ENCODE measurements around the gene CLVS2.

CLVS2 gene

DNA sequence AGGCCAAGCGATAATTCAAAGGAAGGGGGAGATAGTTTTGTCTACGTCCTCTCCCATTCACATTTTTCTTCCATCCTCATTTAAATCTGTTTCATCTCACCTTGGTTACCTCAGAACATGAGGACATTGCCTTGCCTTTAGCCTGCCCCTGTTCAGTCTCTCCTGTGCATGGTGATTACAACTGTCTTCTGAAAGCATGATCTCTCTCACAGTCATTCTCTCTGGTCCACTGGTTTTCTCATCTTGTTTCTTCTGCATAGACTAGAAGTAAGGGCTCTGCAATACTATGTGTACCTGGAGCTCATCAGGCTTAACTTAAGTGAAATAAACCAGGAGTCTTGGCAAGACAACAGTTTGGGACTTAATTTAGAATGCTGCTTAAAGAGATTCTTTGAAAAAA, 31.4 kb downstream of the CLVS2 start:
- DNase-seq (ENCODE audit: low read depth) = no peak

DNA sequence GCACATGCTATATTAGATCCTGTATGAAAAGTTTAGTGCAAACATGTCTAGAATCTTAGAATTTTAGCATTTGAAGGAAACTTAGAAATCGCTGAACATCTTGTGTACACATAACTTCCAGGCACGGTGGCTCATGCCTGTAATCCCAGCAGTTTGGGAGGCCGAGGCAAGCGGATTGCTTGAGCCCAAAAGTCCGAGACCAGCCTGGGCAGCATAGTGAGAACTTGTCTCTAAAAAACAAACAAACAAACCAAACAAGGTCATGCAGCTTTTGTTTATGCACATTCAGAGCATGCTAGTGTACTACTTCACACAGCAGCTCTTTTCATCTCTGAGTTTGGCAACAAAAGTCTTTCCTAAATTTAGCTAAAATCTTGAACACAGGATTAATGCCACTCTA, 32.2 kb downstream of the CLVS2 start:
- DNase-seq (ENCODE audit: low read depth) = no peak

- DNase-seq (ENCODE audit: low read depth) = no peak
Observed at GRCh38 chr6:123030282-123030681, 34.2 kb downstream of the CLVS2 start.

DNA sequence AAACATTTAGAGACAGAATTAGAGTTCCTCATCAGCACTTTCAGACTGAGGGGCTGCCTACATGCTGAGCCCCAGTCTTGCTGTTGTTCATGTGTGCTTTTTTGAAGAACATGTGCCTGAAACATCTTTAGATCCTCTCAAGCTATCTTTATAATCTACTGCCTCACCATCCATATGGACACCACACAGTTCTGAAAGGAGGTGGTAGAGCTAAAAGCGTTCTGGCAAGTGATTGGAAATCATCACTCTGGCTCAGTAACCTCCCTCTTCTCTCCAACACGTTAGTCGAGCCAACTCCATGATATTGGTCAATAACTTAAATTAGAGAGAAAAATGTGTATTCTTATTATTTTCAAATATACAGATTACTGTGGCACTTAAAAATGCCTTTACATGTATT, 40.6 kb downstream of the CLVS2 start:
- DNase-seq (ENCODE audit: low read depth) = no peak

- DNase-seq (ENCODE audit: low read depth) = no peak
Observed at GRCh38 chr6:123039431-123039830, 43.4 kb downstream of the CLVS2 start.

DNA sequence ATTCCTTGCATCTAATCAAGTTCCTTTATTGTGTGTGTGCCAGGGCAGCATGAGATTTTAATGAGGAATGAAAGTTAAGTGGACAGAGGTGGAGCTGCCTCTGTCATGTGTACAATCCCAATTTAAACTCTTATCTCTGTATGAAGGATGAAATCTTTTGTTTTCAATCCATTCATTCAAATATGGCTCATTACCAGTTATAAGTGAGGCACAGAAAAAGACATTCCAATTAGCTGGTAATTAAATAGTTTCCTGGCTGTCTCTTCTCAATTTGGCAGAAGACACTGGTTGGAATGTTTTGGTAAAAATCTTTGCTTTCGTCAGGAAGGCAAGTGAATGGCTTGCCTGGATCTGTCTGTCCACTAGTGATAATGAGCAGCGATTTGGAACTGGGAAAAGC, 46.4 kb downstream of the CLVS2 start:
- no peak for DNase-seq (ENCODE audit: low read depth)

- no peak for DNase-seq (ENCODE audit: low read depth)
Observed at GRCh38 chr6:123044341-123044860, 48.4 kb downstream of the CLVS2 start.

DNA sequence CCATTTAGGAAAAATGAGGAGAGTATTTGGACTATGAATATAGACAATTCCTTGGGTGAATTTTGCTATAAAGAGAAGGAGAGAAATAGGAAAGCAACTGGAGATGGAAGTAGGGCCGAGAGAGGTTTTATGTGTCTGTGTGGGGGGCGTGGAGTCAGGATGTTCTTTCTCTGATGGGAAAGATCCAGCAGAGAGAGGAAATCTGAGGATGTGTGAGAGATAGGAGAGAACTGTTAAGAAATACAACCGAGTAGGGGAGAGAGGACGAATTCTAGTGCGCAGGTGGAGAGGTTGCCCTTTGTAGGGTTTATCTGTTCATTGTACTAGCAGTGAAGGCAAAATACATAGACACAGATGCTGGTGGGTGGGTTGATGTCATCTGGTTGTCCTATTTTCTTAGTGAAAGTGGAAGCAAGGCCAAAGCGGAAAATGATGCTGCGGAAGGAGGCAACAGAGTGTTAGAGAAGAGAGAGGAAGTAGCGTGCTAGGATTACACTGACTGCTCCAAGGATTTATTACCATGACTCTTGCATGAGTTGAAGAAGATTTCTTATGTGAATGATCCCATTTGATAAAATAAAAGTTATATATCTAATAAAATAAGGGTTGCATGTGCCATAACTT, 57.7 kb downstream of the CLVS2 start:
- no peak for DNase-seq (ENCODE audit: low read depth)

DNA sequence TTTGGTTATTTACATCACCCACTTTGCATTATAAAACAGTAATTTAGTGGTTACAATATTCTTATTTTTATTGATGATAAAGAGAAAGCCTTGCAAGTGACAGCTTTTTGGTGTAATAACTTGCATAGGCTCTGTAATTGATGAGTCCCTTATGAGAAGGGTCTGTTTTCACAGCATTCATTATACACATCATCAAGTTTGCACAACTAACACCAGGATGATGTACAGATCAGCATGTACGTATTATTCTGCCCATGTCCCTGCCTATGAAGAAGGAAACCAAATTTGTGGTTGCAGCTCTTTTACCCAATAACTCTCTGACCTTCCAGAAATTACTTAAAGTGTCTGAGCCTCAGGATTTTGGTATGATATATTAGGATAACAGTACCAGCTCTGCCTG, 59.2 kb downstream of the CLVS2 start:
- DNase-seq (ENCODE audit: low read depth) = no peak

GRCh38 chr6:123062670-123063069, 66.6 kb downstream of the CLVS2 start:
- DNase-seq (ENCODE audit: low read depth) = no peak

GRCh38 chr6:123064038-123064437, 68.0 kb downstream of the CLVS2 start:
- no peak for DNase-seq (ENCODE audit: low read depth)

DNA sequence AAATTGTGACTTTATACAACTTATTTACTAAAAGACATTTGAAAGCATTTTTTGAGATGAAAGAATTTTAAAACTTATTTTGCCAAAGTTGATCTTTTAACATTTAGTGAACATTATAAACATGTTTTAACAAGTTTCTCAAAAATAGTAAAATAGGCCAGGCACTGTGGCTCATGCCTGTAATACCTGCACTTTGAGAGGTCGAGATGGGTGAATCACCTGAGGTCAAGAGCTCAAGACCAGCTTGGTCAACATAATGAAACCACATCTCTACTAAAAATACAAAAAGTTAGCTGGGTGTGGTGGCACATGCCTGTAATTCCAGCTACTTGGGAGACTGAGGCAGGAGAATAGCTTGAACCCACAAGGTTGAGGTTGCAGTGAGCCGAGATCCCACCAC, 78.6 kb downstream of the CLVS2 start:
- DNase-seq (ENCODE audit: low read depth) = no peak

- no peak for DNase-seq (ENCODE audit: low read depth)
Observed at GRCh38 chr6:123085403-123085802, 89.4 kb downstream of the CLVS2 start.

DNA sequence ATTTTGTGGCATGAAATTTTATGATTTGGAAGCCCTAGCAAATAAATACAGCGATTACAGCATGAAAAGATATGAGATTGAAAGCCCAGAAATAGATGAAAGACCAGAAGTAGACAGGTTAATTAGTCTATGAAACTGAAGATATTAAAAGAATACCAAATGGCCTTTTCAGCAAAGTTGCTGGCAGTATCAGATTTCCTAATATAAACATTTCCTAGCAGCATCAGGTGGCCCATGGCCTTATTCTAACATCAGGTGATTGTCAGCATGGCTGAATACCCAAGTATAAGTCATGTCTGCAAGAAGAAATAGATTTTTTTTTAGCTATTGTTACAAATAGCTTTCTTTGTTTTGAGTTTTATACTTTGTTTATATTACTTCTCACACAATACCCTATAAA, 93.2 kb downstream of the CLVS2 start:
- no peak for DNase-seq (ENCODE audit: low read depth)

- no peak for DNase-seq (ENCODE audit: low read depth)
Observed at GRCh38 chr6:123091091-123091895, 95.3 kb downstream of the CLVS2 start.

DNA sequence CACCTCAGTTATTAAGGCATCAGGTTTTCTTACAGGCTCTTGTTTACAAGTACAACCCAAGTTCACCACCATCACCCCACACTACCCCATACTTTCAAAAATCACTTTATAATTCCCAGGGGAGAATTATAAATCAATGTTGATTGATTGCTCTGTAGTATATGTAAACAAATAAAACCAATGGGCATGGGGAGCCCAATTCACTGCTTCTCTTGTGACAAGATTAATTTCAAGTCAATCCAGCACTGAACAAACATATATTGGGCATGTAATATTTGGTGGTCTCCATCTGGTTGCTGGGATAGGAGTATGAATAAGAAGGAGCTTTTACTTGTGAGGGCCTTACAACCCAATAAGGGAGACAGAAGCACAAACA, 95.8 kb downstream of the CLVS2 start:
- no peak for DNase-seq (ENCODE audit: low read depth)

- no peak for DNase-seq (ENCODE audit: low read depth)
Observed at GRCh38 chr6:123094795-123095194, 98.8 kb downstream of the CLVS2 start.

DNA sequence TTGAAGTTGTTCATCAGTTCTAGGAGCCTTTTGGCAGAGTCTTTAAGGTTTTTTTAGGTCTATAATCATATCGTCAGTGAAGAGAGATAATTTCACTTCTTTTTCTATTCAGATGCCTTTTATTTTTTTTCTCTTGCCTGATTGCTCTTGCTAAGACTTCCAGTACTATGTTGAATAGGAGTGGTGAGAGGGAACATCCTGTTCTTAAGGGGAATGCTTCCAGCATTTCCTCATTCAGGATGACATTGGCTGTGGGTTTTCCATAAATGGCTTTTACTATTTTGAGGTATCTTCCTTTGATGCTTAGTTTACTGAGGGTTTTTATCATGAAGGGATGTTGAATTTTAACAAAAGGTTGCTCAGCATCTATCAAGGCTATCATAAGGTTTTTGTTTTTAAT, 109.5 kb downstream of the CLVS2 start:
- DNase-seq (ENCODE audit: low read depth) = no peak

DNA sequence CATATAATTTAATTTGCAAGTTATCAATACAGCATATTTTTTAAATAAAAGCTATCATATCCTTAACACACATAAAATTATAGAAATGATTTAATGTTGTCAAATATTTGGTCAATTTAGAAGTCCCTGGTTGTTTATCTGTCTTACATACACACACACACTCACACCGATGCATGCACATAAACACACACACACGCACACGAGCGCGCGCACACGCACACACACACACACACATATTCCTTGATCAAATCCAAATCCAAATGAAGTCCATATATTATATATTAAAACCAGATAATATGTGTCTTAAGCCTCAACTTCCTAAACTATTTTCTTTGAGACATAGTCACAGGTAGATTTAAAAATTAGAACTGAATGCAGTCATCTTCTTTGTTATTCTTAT, 120.3 kb downstream of the CLVS2 start:
- no peak for DNase-seq (ENCODE audit: low read depth)

- no peak for DNase-seq (ENCODE audit: low read depth)
Observed at GRCh38 chr6:123117145-123117908, 121.3 kb downstream of the CLVS2 start.

DNA sequence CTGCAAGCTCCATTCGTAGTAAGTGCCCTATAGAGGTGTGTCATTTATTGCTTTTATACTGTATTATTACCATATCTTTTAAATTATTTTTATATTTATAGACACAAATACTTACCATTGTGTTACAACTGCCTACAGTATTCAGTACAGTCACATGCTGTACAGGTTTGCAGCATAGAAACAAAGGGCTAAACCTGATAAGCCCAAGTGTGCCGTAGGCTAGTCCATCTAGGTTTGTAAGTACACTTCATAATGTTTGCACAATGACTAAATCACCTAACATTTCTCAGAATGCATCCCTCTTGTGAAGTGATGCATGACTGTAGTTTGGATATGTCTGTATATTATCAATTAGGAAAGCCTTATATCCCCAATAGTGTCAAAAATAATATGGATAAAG, 122.8 kb downstream of the CLVS2 start:
- no peak for DNase-seq (ENCODE audit: low read depth)
